Smooth muscle cell (in vitro differentiated cells): ENCODE data around the gene VMO1. TPM values are rescaled to one million over a fixed set of nuclear protein-coding genes. Genes with fewer than 3 reads are reported as not detected.

ENCODE experiments used
- DNase-seq: peaks from one replicate; lab custom pipeline; 2025; ENCODE audit not compliant: unreplicated experiment; lab: John Stamatoyannopoulos, UW
- H2AFZ ChIP-seq: fragments of 200-600 bp; sonication (generic); 2 replicates; pipeline ENCODE4 v1.6.0; 2016; ENCODE audit warnings: antibody characterized with exemption, low read depth, mild to moderate bottlenecking
- H3F3A ChIP-seq: fragments of 200-600 bp; sonication (generic); 2 replicates; pipeline ENCODE4 v1.6.0; 2017; ENCODE audit warnings: antibody characterized with exemption, low read depth
- H3K27ac ChIP-seq: fragments of 200-600 bp; sonication (generic); 2 replicates; pipeline ENCODE4 v1.5.1; 2016; ENCODE audit warnings: low read depth, mild to moderate bottlenecking
- H3K27me3 ChIP-seq: fragments of 200-600 bp; sonication (generic); 2 replicates; pipeline ENCODE4 v1.6.1; 2016; ENCODE audit warnings: low read depth, mild to moderate bottlenecking
- H3K36me3 ChIP-seq: fragments of 200-600 bp; sonication (generic); 2 replicates; pipeline ENCODE4 v1.5.1; 2016; ENCODE audit warnings: low read depth
- H3K4me1 ChIP-seq: fragments of 200-600 bp; sonication (generic); 2 replicates; pipeline ENCODE4 v1.5.1; 2016; ENCODE audit warnings: low read depth
- H3K4me2 ChIP-seq: fragments of 200-600 bp; sonication (generic); 2 replicates; pipeline ENCODE4 v1.6.0; 2016; ENCODE audit warnings: mild to moderate bottlenecking
- H3K4me3 ChIP-seq: fragments of 200-600 bp; sonication (generic); 2 replicates; pipeline ENCODE4 v1.5.1; 2016; ENCODE audit warnings: mild to moderate bottlenecking
- H3K79me2 ChIP-seq: fragments of 200-600 bp; sonication (generic); 2 replicates; pipeline ENCODE4 v1.6.0; 2016; ENCODE audit warnings: low read depth, mild to moderate bottlenecking
- H3K9ac ChIP-seq: fragments of 200-600 bp; sonication (generic); 2 replicates; pipeline ENCODE4 v1.6.0; 2016; ENCODE audit warnings: low read depth
- H3K9me3 ChIP-seq: fragments of 200-600 bp; sonication (generic); replicated peaks from 2 replicates; pipeline ENCODE4 v1.5.1; 2016; ENCODE audit warnings: low read depth
- H4K20me1 ChIP-seq: fragments of 200-600 bp; sonication (generic); 2 replicates; pipeline ENCODE4 v1.6.0; 2016; ENCODE audit warnings: low read depth
- WGBS: methylation state at CpG from one replicate; pipeline ENCODE4 v1.1.7; 2016; ENCODE audit warnings: low lambda C conversion rate; 5-methylcytosine and 5-hydroxymethylcytosine counted together
- polyA plus RNA-seq: library from polyadenylated mRNA; unstranded; fragments of >200 nt; fragmentation: Nextera tagmentation; extraction: Ambion mirVana; gene quantifications from 2 replicates; pipeline ENCODE4 v1.2.1, GENCODE V29; 2016
- total RNA-seq: library from RNA; depleted of rRNA; stranded (reverse); fragments of >200 nt; gene quantifications from 2 replicates; pipeline ENCODE4 v1.2.3, GENCODE V29; 2014
- TF ChIP-seq, protein P1 (sequence below): fragments of 200-600 bp; sonication (generic); IDR thresholded peaks from 2 replicates; pipeline ENCODE4 v1.5.1; 2017; ENCODE audit warnings: borderline replicate concordance, mild to moderate bottlenecking, antibody characterized with exemption; ENCODE audit not compliant: insufficient read depth, poor library complexity, severe bottlenecking

The VMO1 gene
- total and polyA plus RNA-seq, 2 experiments from 2014 or later, result 0.94 TPM; not detected in 1

GRCh38 chr17:4769628-4770027 lies 16.5 kb downstream of the VMO1 start:
- H3K9ac ChIP-seq, result no peak overlapping the region
- peaks cover 8% of the 10 kb centered on the region for H3K27me3 ChIP-seq
- H3K79me2 ChIP-seq, result no peaks in the 10 kb centered on the region
- H2AFZ ChIP-seq, result no peak overlapping the region
- 88% methylated on average over 2 of the region's 2 CpGs for WGBS
- no peak overlapping the region for H3K27ac ChIP-seq
- H3K4me3 ChIP-seq, result no peak overlapping the region
- no peaks in the 10 kb centered on the region for H3K9me3 ChIP-seq
- no peaks in the 10 kb centered on the region for H3K36me3 ChIP-seq
- H4K20me1 ChIP-seq, result no peaks in the 10 kb centered on the region
- no peak overlapping the region for H3K4me2 ChIP-seq
- no peaks in the 10 kb centered on the region for H3F3A ChIP-seq
- TF ChIP-seq, protein P1, sequence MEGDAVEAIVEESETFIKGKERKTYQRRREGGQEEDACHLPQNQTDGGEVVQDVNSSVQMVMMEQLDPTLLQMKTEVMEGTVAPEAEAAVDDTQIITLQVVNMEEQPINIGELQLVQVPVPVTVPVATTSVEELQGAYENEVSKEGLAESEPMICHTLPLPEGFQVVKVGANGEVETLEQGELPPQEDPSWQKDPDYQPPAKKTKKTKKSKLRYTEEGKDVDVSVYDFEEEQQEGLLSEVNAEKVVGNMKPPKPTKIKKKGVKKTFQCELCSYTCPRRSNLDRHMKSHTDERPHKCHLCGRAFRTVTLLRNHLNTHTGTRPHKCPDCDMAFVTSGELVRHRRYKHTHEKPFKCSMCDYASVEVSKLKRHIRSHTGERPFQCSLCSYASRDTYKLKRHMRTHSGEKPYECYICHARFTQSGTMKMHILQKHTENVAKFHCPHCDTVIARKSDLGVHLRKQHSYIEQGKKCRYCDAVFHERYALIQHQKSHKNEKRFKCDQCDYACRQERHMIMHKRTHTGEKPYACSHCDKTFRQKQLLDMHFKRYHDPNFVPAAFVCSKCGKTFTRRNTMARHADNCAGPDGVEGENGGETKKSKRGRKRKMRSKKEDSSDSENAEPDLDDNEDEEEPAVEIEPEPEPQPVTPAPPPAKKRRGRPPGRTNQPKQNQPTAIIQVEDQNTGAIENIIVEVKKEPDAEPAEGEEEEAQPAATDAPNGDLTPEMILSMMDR, result no peak
- no peaks in the 10 kb centered on the region for H3K4me1 ChIP-seq
- DNase-seq, result no peak

DNA sequence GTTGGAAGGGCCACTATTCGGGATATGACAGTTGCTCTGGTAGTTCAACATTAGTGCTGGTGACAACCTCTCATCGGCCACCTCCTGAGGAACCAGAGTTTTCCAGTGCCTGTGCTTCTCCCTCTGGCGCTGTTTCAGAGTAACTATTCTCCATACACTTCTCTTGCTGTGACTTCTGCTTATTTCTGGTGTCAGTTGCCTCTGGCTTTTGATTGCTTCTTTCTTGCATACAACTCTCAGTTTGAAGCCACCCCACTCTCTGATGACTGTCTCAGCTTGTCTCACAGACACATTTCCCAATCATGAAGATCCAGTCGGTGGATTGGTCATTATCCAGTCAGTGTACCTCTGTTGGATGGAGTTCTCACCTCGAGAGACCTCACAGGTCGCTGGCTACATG lies 17.9 kb downstream of the VMO1 start:
- no peaks in the 10 kb centered on the region for H3K4me1 ChIP-seq
- no peaks in the 10 kb centered on the region for H3K79me2 ChIP-seq
- no peaks in the 10 kb centered on the region for H3K36me3 ChIP-seq
- H4K20me1 ChIP-seq, result no peaks in the 10 kb centered on the region
- no peaks in the 10 kb centered on the region for H3K9me3 ChIP-seq
- H2AFZ ChIP-seq, result no peak overlapping the region
- DNase-seq, result no peak
- TF ChIP-seq, protein P1, result no peak
- 82% methylated on average over 6 of the region's 6 CpGs for whole genome bisulfite sequencing
- no peak overlapping the region for H3K27ac ChIP-seq
- peaks cover 4% of the 10 kb centered on the region for H3K27me3 ChIP-seq
- no peaks in the 10 kb centered on the region for H3F3A ChIP-seq
- H3K4me2 ChIP-seq, result no peak overlapping the region
- H3K9ac ChIP-seq, result no peak overlapping the region
- H3K4me3 ChIP-seq, result no peak overlapping the region

GRCh38 chr17:4766723-4767122 lies 19.4 kb downstream of the VMO1 start:
- TF ChIP-seq, protein P1, result no peak
- Histone ChIP-seq H3F3A (no peaks in the 10 kb centered on the region), H3K9me3 (no peaks in the 10 kb centered on the region), H4K20me1 (no peaks in the 10 kb centered on the region), H3K36me3 (no peaks in the 10 kb centered on the region), H2AFZ (no peak overlapping the region), H3K79me2 (no peaks in the 10 kb centered on the region), H3K4me1 (no peaks in the 10 kb centered on the region), H3K4me2 (no peak overlapping the region), H3K9ac (no peak overlapping the region), H3K27me3 (no peaks in the 10 kb centered on the region), H3K4me3 (no peak overlapping the region), H3K27ac (no peak overlapping the region)
- DNase-seq, result no peak
- WGBS, result 95% methylated on average over 9 of the region's 9 CpGs

GRCh38 chr17:4766201-4766600 lies 20.0 kb downstream of the VMO1 start:
- Histone ChIP-seq H3K4me2 (no peak overlapping the region), H3K36me3 (no peaks in the 10 kb centered on the region), H3K4me3 (no peak overlapping the region), H2AFZ (no peak overlapping the region), H4K20me1 (no peaks in the 10 kb centered on the region), H3F3A (no peaks in the 10 kb centered on the region), H3K4me1 (no peaks in the 10 kb centered on the region), H3K9me3 (no peaks in the 10 kb centered on the region), H3K27me3 (no peaks in the 10 kb centered on the region), H3K9ac (no peak overlapping the region), H3K27ac (no peak overlapping the region), H3K79me2 (no peaks in the 10 kb centered on the region)
- TF ChIP-seq, protein P1, result no peak
- no peak for DNase-seq
- WGBS, result 91% methylated on average over 3 of the region's 3 CpGs
